Neural cell (in vitro differentiated cells): ENCODE results near the gene ANAPC10. TPM values are rescaled to one million over a fixed set of nuclear protein-coding genes. Genes with fewer than 3 reads are reported as not detected.

Source experiments
- H2AFZ ChIP-seq: fragments of 200-600, 300-800 bp; sonication (generic), shearing (Covaris generic); 2 replicates; pipeline ENCODE4 v1.6.0; 2014; ENCODE audit warnings: low read depth, mild to moderate bottlenecking, antibody characterized with exemption, low read length, moderate library complexity
- H3F3A ChIP-seq: fragments of 200-600 bp; shearing (Covaris generic); 2 replicates; pipeline ENCODE4 v1.6.1; 2016; ENCODE audit warnings: mild to moderate bottlenecking, moderate library complexity, mixed read lengths, antibody characterized with exemption, low read length; ENCODE audit not compliant: insufficient read depth, poor library complexity, severe bottlenecking
- H3K27ac ChIP-seq: fragments of 200-600, 300-800 bp; sonication (generic), shearing (Covaris generic); 2 replicates; pipeline ENCODE4 v1.5.1; 2014; ENCODE audit warnings: mild to moderate bottlenecking, low read length, moderate library complexity
- H3K27me3 ChIP-seq: fragments of 300-800, 200-600 bp; sonication (generic), shearing (Covaris generic); 2 replicates; pipeline ENCODE4 v1.6.0; 2014; ENCODE audit warnings: mild to moderate bottlenecking, low read depth, low read length, moderate library complexity; ENCODE audit not compliant: insufficient read depth
- H3K36me3 ChIP-seq: fragments of 300-800, 200-600 bp; sonication (generic), shearing (Covaris generic); 2 replicates; pipeline ENCODE4 v1.5.1; 2014; ENCODE audit warnings: mild to moderate bottlenecking, antibody characterized with exemption, low read length, moderate library complexity; ENCODE audit not compliant: insufficient read depth
- H3K4me2 ChIP-seq: fragments of 300-800, 200-600 bp; sonication (generic), shearing (Covaris generic); 2 replicates; pipeline ENCODE4 v1.6.0; 2014; ENCODE audit warnings: mild to moderate bottlenecking, low read length
- H3K4me3 ChIP-seq: fragments of 300-800, 200-600 bp; sonication (generic), shearing (Covaris generic); 2 replicates; pipeline ENCODE4 v1.5.1; 2014; ENCODE audit warnings: mild to moderate bottlenecking, low read length, moderate library complexity
- H3K79me2 ChIP-seq: fragments of 200-600 bp; shearing (Covaris generic); replicated peaks from 2 replicates; pipeline ENCODE4 v1.6.0; 2014; ENCODE audit warnings: mild to moderate bottlenecking, low read length, moderate library complexity; ENCODE audit not compliant: insufficient read depth
- H3K9ac ChIP-seq: fragments of 300-800, 200-600 bp; sonication (generic), shearing (Covaris generic); 2 replicates; pipeline ENCODE4 v1.6.1; 2016; ENCODE audit warnings: mild to moderate bottlenecking, low read length, mixed read lengths
- H3K9me2 ChIP-seq: fragments of 200-600 bp; shearing (Covaris generic); 2 replicates; pipeline ENCODE4 v1.6.1; 2016; ENCODE audit warnings: mild to moderate bottlenecking, low read length, mixed read lengths; ENCODE audit not compliant: insufficient read depth
- H3K9me3 ChIP-seq: fragments of 200-600, 300-800 bp; sonication (generic), shearing (Covaris generic); 2 replicates; pipeline ENCODE4 v1.6.1; 2016; ENCODE audit warnings: mild to moderate bottlenecking, mixed run types, low read length, moderate library complexity, mixed read lengths
- H4K20me1 ChIP-seq: fragments of 200-600 bp; shearing (Covaris generic); 2 replicates; pipeline ENCODE4 v1.6.1; 2016; ENCODE audit warnings: mild to moderate bottlenecking, mixed run types; ENCODE audit not compliant: insufficient read depth
- EP300 ChIP-seq: fragments of 450-650 bp; conservative IDR thresholded peaks from 2 replicates; pipeline ENCODE4 v1.6.1; 2014; ENCODE audit warnings: antibody characterized with exemption, mild to moderate bottlenecking, moderate library complexity; ENCODE audit not compliant: poor library complexity, severe bottlenecking
- EZH2 ChIP-seq: fragments of 200-600, 300-800 bp; shearing (Covaris generic), sonication (generic); IDR thresholded peaks from 2 replicates; pipeline ENCODE4 v1.6.1; 2014; ENCODE audit warnings: antibody characterized with exemption, low read length, borderline replicate concordance, mild to moderate bottlenecking; ENCODE audit not compliant: insufficient read depth, poor library complexity, severe bottlenecking
- MXI1 ChIP-seq: fragments of 450-650 bp; conservative IDR thresholded peaks from 2 replicates; pipeline ENCODE4 v1.6.1; 2014; ENCODE audit warnings: antibody characterized with exemption, mild to moderate bottlenecking; ENCODE audit not compliant: poor library complexity, severe bottlenecking
- POLR2AphosphoS5 ChIP-seq: IDR thresholded peaks from 2 replicates; pipeline ENCODE4 v1.6.1; 2012
- RAD21 ChIP-seq: fragments of 450-650 bp; conservative IDR thresholded peaks from 2 replicates; pipeline ENCODE4 v1.6.1; 2014; ENCODE audit warnings: antibody characterized with exemption, mild to moderate bottlenecking, moderate library complexity
- SMC3 ChIP-seq: fragments of 450-650 bp; conservative IDR thresholded peaks from 2 replicates; pipeline ENCODE4 v1.6.1; 2014; ENCODE audit warnings: antibody characterized with exemption, mild to moderate bottlenecking, moderate library complexity; ENCODE audit not compliant: poor library complexity
- TAF1 ChIP-seq: IDR thresholded peaks from 2 replicates; pipeline ENCODE4 v1.6.1; 2012; ENCODE audit warnings: low read depth
- polyA plus RNA-seq: library from polyadenylated mRNA; depleted of rRNA; stranded (reverse); fragments of >200 nt; gene quantifications from 2 replicates; pipeline ENCODE4 v1.2.3, GENCODE V29; 2014
- TF ChIP-seq, protein P1 (sequence below): IDR thresholded peaks from 2 replicates; pipeline ENCODE4 v1.6.1; 2012; ENCODE audit warnings: borderline replicate concordance
- TF ChIP-seq, protein P2 (sequence below): fragments of 450-650 bp; IDR thresholded peaks from 2 replicates; pipeline ENCODE4 v1.5.1; 2014; ENCODE audit warnings: antibody characterized with exemption, mild to moderate bottlenecking, moderate library complexity; ENCODE audit not compliant: poor library complexity, severe bottlenecking

ANAPC10 gene
- polyA plus RNA-seq, 1 donor from 2014 or later = 37.7 TPM

DNA sequence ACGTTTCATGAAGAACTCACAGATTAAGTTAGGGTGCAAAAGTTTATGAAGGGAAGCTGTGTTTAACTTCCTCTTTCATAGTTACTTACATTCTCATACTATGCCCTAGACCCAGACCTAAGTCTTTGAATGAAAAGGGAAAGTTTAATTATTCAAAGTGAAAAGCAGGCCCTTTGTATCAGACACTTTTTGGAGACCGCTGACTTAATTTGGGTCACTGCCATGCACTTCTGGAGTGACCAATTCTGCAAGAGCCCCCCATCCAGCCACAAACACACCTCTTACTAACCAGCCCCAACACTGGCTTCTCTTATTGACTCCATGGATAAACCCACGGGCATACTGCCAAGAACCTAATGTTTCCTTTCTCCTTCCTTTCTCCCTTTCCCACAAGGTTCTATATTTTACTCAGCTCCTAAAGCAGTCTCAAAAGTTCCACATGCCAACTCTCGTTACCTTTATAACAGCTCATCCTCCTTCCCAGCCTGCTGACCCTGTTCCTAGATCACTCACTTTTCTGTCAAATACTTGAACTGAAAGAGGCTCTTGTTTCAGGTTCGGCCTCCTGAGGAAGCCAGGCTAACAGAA is 34.6 kb upstream of the ANAPC10 start:
- TF ChIP-seq RAD21 (no peak), EP300 (no peak), POLR2AphosphoS5 (no peak), SMC3 (no peak)
- no peak overlapping the region for H3K4me3 ChIP-seq
- H3K79me2 ChIP-seq = no peaks in the 10 kb centered on the region
- H3K9me2 ChIP-seq = no peaks in the 10 kb centered on the region
- no peaks in the 10 kb centered on the region for H3F3A ChIP-seq
- no peak overlapping the region for H3K27ac ChIP-seq
- H3K27me3 ChIP-seq = no peaks in the 10 kb centered on the region
- H2AFZ ChIP-seq = no peak overlapping the region
- H3K36me3 ChIP-seq = peaks cover 5% of the 10 kb centered on the region
- no peak overlapping the region for H3K4me2 ChIP-seq
- no peaks in the 10 kb centered on the region for H4K20me1 ChIP-seq
- no peaks in the 10 kb centered on the region for H3K9me3 ChIP-seq
- H3K9ac ChIP-seq = no peak overlapping the region

DNA sequence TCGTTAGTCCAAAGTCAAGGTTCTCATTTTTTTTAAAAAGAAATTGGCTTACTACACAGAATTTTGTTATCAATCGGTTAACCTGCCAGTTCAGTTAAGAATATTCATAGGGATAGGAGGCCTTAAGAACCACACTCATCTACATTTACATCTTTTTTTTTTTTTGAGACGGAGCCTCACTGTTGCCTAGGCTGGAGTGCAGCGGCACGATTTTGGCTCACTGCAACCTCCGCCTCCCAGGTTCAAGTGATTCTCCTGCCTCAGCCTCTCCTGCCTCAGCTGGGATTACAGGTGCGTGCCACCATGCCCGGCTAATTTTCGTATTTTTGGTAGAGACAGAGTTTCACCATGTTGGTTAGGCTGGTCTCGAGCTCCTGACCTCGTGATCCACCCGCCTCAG is 33.9 kb upstream of the ANAPC10 start:
- H3K36me3 ChIP-seq = peaks cover 5% of the 10 kb centered on the region
- no peak overlapping the region for H3K27ac ChIP-seq
- no peak overlapping the region for H2AFZ ChIP-seq
- H3K9me3 ChIP-seq = no peaks in the 10 kb centered on the region
- H3K4me3 ChIP-seq = no peak overlapping the region
- H3K79me2 ChIP-seq = no peaks in the 10 kb centered on the region
- no peak overlapping the region for H3K9ac ChIP-seq
- no peak overlapping the region for H3K4me2 ChIP-seq
- no peaks in the 10 kb centered on the region for H3K27me3 ChIP-seq
- H3K9me2 ChIP-seq = no peaks in the 10 kb centered on the region
- no peaks in the 10 kb centered on the region for H4K20me1 ChIP-seq
- no peaks in the 10 kb centered on the region for H3F3A ChIP-seq
- no peak for TF ChIP-seq EP300
- no peak for TF ChIP-seq RAD21
- TF ChIP-seq, protein P1, sequence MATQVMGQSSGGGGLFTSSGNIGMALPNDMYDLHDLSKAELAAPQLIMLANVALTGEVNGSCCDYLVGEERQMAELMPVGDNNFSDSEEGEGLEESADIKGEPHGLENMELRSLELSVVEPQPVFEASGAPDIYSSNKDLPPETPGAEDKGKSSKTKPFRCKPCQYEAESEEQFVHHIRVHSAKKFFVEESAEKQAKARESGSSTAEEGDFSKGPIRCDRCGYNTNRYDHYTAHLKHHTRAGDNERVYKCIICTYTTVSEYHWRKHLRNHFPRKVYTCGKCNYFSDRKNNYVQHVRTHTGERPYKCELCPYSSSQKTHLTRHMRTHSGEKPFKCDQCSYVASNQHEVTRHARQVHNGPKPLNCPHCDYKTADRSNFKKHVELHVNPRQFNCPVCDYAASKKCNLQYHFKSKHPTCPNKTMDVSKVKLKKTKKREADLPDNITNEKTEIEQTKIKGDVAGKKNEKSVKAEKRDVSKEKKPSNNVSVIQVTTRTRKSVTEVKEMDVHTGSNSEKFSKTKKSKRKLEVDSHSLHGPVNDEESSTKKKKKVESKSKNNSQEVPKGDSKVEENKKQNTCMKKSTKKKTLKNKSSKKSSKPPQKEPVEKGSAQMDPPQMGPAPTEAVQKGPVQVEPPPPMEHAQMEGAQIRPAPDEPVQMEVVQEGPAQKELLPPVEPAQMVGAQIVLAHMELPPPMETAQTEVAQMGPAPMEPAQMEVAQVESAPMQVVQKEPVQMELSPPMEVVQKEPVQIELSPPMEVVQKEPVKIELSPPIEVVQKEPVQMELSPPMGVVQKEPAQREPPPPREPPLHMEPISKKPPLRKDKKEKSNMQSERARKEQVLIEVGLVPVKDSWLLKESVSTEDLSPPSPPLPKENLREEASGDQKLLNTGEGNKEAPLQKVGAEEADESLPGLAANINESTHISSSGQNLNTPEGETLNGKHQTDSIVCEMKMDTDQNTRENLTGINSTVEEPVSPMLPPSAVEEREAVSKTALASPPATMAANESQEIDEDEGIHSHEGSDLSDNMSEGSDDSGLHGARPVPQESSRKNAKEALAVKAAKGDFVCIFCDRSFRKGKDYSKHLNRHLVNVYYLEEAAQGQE = no peak
- TF ChIP-seq, protein P2, sequence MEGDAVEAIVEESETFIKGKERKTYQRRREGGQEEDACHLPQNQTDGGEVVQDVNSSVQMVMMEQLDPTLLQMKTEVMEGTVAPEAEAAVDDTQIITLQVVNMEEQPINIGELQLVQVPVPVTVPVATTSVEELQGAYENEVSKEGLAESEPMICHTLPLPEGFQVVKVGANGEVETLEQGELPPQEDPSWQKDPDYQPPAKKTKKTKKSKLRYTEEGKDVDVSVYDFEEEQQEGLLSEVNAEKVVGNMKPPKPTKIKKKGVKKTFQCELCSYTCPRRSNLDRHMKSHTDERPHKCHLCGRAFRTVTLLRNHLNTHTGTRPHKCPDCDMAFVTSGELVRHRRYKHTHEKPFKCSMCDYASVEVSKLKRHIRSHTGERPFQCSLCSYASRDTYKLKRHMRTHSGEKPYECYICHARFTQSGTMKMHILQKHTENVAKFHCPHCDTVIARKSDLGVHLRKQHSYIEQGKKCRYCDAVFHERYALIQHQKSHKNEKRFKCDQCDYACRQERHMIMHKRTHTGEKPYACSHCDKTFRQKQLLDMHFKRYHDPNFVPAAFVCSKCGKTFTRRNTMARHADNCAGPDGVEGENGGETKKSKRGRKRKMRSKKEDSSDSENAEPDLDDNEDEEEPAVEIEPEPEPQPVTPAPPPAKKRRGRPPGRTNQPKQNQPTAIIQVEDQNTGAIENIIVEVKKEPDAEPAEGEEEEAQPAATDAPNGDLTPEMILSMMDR = no peak
- no peak for TF ChIP-seq MXI1
- TF ChIP-seq EZH2 = no peak
- no peak for TF ChIP-seq SMC3
- TF ChIP-seq TAF1 = no peak
- TF ChIP-seq POLR2AphosphoS5 = no peak
